GM19193 (cell line): ENCODE data around the gene DENND4B.

Source experiments
- POLR2A ChIP-seq: IDR thresholded peaks from 4 replicates; pipeline ENCODE4 v1.6.1; 2011; ENCODE audit not compliant: insufficient read depth, insufficient read length; ENCODE audit errors: extremely low read depth

DENND4B gene

DNA sequence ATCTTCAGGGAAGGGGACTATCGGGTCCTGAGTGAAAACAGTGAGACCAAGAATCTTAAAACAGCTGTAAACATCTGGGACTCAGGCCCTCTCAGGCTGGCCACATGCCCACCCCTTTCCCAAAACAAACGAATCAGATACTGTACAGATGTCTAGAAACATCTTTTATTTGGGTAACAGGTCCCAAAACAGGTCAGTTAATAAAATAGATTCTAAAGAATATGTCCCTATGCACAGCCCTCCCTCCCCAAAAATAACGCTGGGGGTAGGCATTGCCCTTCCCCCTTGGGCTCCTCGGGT, 12.4 kb upstream of the DENND4B start:
- TF ChIP-seq POLR2A = no peak

DNA sequence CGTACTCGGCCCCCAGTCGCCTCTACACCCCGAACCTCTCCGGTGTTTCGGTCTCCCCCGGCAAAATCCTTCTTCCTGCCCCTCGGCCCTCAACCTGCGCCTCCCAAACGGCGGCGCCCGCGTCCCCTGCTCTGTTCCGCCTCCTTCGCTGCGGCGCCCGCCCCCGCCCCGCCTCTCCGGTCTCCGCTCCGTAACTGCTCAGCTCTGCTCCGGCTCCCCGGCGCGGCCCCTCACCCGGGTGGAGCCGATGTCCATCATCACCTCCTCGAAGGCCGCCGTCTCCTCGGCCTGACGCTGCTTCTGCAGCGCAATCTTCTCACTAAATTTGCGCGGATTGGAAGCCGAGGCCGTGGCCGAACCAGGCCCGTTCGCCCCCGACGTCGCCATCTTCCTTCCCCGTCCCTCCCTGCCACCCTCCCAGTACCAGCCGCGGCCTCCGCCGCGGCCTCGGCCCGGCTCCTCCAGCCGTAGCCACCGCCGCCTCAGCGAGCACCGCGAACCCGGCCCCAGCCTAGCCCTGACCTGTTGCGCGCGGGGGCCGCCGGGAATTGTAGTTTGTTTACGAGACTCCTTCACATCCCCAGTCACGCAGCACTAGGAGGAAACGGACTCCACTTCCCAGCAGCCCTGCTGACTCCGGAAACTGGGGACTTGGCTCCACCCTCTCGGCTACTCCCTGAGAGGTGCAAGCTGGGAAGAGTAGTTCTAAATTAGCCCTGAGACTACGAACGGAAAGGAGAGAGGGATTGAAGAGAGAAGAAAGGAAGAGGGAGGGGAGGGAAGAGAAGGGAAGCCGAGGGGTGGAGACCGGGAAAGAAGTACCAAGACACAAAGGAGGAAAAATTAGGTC, 11.8 kb upstream of the DENND4B start, which contains the start of gene CRTC2:
CRTC2 (minus strand) TSS at position 502 of the 850 bp plus-strand sequence; CDS start at position 387, 115 bp downstream.
- peak; percentile 69 for TF ChIP-seq POLR2A

DNA sequence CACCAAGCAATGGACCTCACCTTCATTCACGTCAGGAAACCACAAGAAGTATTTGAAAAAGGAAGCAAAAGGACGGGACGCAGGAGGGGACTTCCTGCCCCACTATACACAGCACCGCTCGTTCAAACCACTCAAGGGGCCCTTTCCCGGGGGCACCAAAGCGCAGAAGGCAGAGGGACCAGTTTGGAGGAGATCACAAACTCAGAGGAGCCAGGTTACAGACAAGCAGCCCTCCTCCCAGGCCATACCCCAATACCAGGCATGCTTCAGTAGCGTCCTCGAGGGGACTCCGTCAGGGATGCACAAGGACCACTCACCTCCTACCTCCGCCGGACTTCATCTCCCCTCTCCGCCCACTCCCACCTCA, 11.2 kb upstream of the DENND4B start:
- peak; percentile 60 for TF ChIP-seq POLR2A

DNA sequence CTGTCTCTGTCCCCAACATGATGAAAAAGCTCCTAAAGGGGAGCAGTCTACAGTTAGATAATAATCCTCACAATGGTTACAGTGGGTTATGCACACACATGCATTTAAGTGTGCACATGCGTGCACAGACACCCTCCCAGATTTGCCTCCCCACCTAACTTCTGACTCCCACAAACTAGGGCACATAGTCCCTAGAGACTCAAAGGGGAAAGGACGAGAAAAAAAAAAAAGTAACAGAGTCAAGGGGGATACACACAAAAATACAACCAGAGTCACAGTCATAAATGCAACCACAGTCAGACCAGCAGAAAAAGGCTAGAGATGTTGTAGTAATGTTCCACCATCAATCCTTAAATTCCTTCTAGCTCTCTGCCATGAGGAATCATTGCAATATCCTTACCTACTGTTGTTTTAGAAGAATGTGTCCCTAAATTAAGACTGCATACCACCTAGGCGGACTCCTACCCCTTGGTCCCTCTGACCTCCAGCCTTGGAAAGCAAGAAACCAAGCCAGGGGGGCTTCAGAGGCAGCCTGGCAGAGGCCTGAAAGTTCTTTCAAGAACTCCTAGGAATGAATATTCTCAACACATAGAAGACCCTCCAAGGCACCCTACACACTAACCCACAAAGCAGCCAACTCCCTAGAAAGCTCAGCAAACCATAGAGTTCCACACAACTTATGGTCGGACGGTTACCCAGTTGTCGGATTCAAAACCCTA, 10.6 kb upstream of the DENND4B start:
- no peak for TF ChIP-seq POLR2A

DNA sequence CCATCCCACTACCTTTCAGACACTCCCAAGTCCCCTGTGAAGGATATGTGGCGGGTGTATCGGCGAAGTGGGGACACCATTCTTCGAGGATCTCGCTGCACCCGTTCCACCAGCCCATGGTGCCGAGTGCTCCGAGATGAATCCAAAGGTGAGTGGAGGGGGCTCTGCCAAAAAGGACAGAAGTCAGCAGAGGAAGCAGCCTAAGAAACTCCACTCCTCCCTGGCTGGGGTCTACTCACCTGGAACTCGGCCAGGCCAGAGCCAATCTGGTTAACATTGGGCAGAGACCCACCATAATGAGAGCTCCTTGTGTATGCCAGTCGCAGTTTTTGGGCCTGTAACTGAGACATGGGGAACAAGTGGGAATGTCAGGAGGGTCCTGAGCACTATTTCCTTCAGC, 8.3 kb upstream of the DENND4B start:
- TF ChIP-seq POLR2A = no peak

DNA sequence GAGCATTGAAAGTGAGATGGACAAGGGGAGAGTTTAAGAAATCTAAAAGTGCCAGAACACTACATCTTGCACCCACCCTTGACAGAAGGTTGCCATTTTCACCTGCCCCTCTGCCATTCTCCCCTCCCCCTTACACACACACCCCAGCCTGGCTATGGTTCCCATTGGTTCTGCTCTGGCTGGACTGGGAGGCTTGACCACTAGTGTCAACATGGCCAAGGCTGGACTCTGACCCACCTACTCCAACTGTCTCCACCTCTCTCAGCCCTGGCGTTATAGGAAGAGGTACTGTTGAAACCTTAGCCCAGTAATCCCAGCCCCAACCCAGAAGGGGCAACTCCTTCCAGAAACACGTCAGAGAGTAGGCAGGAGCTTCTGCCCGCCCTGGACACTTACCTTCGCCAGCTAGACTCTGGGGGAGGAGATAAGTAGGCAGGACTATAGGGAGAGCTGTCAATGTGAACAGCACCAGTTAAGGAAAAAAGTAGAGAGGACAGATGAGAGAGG, 7.4 kb upstream of the DENND4B start:
- TF ChIP-seq POLR2A = no peak

DNA sequence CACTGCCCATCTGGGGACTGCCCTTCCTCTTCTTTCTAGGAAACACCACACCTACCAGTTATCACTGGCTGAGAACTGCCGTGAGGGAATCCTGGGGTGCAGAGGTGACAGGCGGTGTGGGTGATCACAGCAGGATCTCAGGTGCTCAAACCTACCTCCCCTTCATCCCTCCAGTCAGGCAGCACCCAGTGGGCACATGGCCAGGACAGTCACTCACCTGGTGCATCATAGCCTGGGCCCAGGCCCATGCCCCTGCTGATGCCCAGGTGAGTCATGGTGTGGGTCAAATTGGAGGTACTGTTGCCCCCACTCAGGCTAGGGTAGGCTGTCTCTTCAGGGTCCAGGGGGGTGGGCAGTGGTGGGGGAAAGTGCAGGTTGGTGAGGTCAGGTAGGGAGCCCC, 5.3 kb upstream of the DENND4B start:
- no peak for TF ChIP-seq POLR2A

DNA sequence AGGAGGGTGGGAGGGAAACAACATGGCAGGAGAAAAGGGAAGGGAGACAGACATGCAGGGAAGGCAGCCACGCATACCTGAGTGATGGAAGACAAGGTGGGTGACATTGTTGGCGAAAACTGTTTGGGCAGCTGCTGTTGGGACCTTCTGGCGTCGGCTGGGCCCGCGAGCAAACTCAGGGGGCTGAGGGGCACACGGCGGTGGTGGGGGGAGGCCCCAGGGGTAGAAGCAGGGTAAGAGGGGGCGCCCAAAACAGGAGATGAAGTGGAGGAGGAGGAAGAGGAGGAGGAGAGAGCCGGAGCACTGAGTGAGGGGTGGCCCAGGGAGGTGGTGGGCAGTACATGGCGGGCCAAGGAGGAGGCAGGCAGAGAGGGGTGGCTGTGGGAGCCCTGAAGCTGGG, 4.7 kb upstream of the DENND4B start:
- no peak for TF ChIP-seq POLR2A

DNA sequence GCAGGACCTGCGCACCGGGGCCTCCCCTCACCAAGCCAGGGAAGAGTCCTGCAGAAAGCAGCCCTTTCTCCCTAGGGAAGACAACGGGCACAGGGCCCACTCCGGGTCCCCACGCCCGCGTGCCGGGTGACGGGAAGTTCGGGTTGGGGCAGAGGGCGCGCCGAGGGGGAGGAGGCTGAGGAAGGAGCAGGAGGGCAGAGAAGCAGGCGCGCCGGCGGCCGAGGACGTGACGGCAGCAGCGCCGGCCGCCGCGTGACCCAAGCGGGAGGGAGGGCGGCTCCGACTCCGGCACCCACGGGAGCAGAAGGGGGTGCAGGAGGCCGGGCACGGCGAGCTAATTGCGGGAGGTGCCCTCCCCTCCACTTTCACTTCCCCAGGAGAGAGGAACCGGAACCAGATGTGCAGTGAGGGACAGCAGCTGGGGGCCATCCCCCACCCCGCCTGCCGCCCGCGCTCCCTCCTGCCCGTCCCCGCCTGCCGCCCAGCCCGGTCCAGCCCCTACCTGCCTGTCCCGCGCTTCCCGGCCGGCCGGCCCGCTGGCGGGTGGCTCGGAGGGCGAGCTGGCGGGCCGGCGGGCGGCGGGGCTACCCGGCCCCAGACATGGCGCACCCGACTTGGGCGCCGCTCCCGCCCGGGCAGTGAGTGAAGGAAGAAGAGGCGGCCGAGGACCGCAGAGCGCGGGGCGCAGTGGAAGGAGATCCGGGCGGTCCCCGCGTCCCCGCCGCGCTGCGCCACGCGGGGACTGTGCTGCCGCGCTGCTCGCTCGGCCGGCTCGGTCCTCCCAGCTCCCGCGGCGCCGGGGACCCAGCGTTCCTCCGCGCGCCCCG, 510 bp downstream of the DENND4B start:
- TF ChIP-seq POLR2A = peak; percentile 60

DNA sequence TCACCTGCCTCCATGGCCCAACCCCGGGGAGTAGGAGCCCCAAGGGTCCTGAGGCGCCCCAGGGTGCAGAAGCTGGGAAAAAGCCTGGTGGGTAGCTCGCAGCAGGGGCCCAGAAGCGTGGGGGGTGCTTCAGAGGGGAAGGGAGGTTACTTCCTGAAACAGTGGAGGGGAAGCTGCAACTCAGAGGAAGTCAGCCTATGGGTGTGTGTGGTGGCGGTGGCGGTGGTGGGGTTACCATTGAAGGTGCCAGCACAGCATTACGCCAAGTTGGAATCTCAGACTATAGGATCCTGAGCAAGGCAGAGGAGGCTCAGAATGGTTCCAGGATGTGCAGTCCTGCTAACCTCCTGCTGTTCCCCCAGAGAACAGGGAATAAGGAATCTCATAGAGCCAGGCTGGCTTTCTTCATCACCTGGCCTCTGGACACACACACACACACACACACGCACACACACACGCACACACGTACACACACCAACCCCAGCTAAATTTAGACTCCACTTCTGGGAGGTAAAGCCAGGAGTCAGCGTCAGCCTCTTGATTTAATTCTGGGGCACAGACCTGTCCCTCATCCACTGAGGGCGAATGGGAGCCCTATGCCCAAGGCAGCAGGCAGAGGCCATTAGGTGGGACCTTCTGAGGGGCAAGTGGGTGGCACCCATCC, 1.3 kb downstream of the DENND4B start:
- peak; percentile 65 for TF ChIP-seq POLR2A

DNA sequence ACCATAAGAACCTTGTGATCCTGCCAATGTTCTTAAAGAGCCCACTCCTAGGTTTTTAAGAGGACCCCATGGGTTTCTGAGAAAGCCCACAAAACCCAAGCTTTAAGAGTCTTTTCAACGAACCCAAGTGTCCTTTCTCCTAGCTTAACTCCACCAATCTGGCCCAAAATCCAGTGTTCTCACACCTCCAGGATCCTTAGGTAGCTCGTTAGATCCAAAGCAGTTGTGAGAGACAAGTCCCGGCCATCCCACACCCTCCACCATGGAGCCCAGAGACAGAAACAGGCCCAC, 1.7 kb downstream of the DENND4B start:
- TF ChIP-seq POLR2A = no peak

DNA sequence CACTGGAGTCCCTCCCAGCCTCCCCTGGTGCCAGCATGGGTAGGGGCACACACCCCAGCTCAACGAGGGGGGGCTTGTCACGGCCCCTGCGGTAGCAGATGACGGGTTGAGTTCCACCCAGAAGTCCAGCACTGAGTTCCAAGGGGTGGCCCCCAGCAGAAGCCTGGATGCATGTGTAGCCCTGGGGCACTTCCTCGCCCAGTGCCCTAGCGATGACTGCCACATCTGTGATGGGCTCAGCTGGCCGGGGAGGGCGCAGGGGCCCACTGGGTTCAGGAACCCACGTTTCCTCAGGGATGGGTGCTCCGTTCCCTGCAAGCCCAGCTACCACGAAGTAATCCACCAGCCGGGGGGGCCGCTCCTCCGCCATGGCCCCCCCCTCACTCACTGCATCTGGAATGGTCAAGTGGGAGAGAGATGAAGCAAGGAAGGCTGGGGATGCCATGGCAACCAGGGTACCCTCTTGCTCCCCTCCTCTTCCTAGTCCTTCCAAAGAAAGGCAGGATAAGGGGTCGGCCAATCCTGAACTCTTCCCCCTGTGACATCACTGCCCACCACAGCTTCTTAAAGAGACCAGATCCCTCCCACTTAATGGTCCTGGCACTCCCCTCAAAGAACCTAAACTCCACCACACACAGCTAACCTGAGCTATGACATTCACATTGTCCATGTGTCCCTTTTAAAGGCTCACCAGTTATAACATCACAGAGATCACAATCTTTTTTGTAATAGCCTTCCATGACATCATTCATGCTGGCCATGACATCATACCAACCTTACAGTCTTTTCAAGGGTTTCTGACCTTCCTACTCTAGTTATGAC, 2.3 kb downstream of the DENND4B start:
- TF ChIP-seq POLR2A = no peak

DNA sequence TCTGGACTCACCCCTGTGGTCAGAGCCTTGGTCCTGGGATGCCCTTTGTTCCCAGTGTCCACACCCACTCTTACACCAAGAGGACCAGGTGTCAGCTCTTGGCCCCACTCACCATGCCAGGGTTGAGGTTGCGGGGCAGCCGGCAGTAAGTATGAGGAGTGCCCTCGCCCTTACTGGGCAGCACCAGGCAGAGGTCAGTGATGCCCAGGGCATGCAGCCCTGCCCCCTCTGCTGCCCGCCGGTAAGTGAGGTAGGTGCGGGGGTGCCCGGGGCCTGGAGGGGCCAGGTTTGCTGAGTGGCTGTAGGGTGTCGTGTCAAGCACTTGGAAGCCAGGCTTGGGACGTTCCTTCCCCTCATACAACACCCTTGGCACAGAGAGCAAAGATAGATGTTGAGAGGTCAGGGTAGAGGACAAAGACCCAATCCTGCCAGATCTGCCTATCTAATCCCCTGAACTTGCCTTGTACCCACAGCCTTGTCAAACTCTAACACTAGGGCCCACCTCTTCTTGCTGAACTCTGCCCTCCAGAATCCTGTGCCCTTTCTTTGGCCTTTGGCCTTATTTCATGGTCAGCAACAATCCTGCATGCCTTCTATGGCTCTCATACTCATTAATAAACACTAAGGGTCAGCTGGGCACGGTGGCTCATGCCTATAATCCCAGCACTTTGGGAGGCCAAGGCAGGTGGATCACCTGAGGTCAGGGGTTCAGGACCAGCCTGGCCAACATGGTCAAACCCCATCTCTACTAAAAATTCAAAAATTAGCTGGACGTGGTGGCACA, 3.6 kb downstream of the DENND4B start:
- no peak for TF ChIP-seq POLR2A

DNA sequence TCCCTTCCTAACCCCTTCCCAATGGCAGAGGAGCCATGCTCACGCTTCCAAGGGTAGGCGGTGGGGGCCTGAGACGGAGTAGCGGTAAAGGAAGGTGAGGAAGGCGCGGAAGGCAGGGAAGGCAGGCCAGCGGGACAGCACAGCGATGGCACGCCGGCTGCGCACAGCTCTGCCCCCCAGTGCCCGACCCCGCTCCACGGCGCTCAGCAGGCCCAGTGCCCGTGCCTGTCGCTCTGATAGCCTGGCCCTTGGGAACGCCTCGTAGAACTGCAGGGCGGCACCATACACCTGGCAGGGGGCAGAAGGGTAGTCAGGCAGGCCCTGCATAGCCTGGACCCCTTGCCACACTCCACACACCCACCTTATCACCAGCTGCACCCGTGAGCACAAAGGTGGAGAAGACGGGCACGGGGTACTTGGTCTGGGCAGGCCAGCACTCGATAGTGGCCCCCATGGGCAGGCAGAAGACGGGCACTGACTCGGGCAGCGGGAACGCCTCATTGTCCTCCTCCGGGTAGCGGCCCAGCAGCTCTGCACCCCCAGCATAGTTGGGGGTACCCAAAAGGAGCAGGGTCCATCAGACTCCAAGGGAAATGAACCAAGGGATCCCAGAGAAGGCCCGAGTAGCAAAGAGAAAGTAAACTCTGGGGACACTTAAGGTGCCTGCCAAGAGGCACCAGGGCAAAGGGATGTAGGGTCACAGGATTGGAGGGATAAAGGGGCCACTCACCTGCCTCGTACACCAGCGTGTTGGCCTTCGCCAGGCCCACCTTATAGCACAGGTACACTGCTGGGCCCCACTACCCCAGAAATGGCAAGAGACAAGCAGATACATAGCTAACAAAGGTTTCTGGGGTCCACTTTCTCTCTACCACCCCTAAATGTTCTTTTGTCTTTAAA, 4.4 kb downstream of the DENND4B start:
- TF ChIP-seq POLR2A = peak; percentile 6
